GM13977 (cell line): Measurements from ENCODE around the gene YWHAH.

Experiments
- DNase-seq: peaks from one replicate; pipeline ENCODE4 v3.0.0; 2012; ENCODE audit warnings: low spot score
- CTCF ChIP-seq: IDR thresholded peaks from 2 replicates; pipeline ENCODE4 v1.5.1; 2012; ENCODE audit warnings: mild to moderate bottlenecking, control low read depth; ENCODE audit not compliant: insufficient read depth; ENCODE audit errors: extremely low read depth, missing control alignments
- in situ Hi-C: fragments of 300-500 bp; cut with MboI; formaldehyde crosslinking; loops from one replicate; pipeline ENCODE4 v1.12.0; 2022; ENCODE audit warnings: low sequenced_read_pairs, low pct_unique_long_range_greater_than_20kb, mixed read lengths, inconsistent platforms; ENCODE audit not compliant: unreplicated experiment

YWHAH gene

GRCh38 chr22:31951194-31952093 is 7.1 kb downstream of the YWHAH start:
- in situ Hi-C loops: loop anchor here (10.0 kb wide), 1 partner anchor 77 kb away; no protein-coding TSS in a partner anchor
- no peak for TF ChIP-seq CTCF
- DNase-seq: no peak

GRCh38 chr22:31952094-31952401 is 7.7 kb downstream of the YWHAH start:
- in situ Hi-C loops: loop anchor here (10.0 kb wide), 1 partner anchor 77 kb away; no protein-coding TSS in a partner anchor
- TF ChIP-seq CTCF: peak; percentile 5
- DNase-seq: no peak

GRCh38 chr22:31952472-31952871 is 8.1 kb downstream of the YWHAH start:
- in situ Hi-C loops: loop anchor here (10.0 kb wide), 1 partner anchor 78 kb away; no protein-coding TSS in a partner anchor
- TF ChIP-seq CTCF: no peak
- no peak for DNase-seq

- in situ Hi-C loops: loop anchor here (10.0 kb wide), 1 partner anchor 78 kb away; no protein-coding TSS in a partner anchor
- no peak for TF ChIP-seq CTCF
- DNase-seq: no peak
Observed at GRCh38 chr22:31953261-31953660, 8.9 kb downstream of the YWHAH start.

- no peak for TF ChIP-seq CTCF
- DNase-seq: no peak
- in situ Hi-C loops: loop anchor here (10.0 kb wide), 1 partner anchor 80 kb away; no protein-coding TSS in a partner anchor
Observed at GRCh38 chr22:31954535-31955523, 10.5 kb downstream of the YWHAH start.

GRCh38 chr22:31956360-31956759 is 12.0 kb downstream of the YWHAH start:
- no peak for DNase-seq
- in situ Hi-C loops: loop anchor here (10.0 kb wide), 1 partner anchor 82 kb away; no protein-coding TSS in a partner anchor
- TF ChIP-seq CTCF: no peak
